ENCODE data around the gene GNPDA1.
"Not testable (repeated sequence)": the region's sequence is repeated elsewhere in the genome, so short reads cannot be mapped to it uniquely, and the experiment has no call there.

Gene GNPDA1

GRCh38 chr5:142012792-142013388 is at the start of gene GNPDA1:
GNPDA1 (minus strand) TSS chr5:142013027; CDS start chr5:142012035, 992 bp downstream.
- peak; percentile 34 for DNase-seq

GRCh38 chr5:142059304-142059940 is 46.6 kb upstream of the GNPDA1 start:
- DNase-seq, result peak; percentile 22

GRCh38 chr5:142057697-142058056 is 44.9 kb upstream of the GNPDA1 start:
- no peak for DNase-seq

- DNase-seq, result no peak
Observed at GRCh38 chr5:142056816-142057696, 44.2 kb upstream of the GNPDA1 start.

GRCh38 chr5:142055301-142055700 is 42.5 kb upstream of the GNPDA1 start:
- DNase-seq, result no peak

GRCh38 chr5:142053426-142054151 is 40.8 kb upstream of the GNPDA1 start:
- DNase-seq, result no peak

- not testable (repeated sequence) for DNase-seq
Observed at GRCh38 chr5:142052026-142052425, 39.2 kb upstream of the GNPDA1 start.

- no peak for DNase-seq
Observed at GRCh38 chr5:142048272-142048671, 35.4 kb upstream of the GNPDA1 start.

GRCh38 chr5:142046191-142046590 is 33.4 kb upstream of the GNPDA1 start:
- no peak for DNase-seq

GRCh38 chr5:142040881-142041280 is 28.1 kb upstream of the GNPDA1 start:
- DNase-seq, result not testable (repeated sequence)

GRCh38 chr5:142040285-142040684 is 27.5 kb upstream of the GNPDA1 start:
- DNase-seq, result no peak

GRCh38 chr5:142038735-142039134 is 25.9 kb upstream of the GNPDA1 start:
- no peak for DNase-seq

GRCh38 chr5:142037599-142037998 is 24.8 kb upstream of the GNPDA1 start:
- not testable (repeated sequence) for DNase-seq

- DNase-seq, result no peak
Observed at GRCh38 chr5:142036918-142037317, 24.1 kb upstream of the GNPDA1 start.

- no peak for DNase-seq
Observed at GRCh38 chr5:142034994-142035393, 22.2 kb upstream of the GNPDA1 start.

- DNase-seq, result not testable (repeated sequence)
Observed at GRCh38 chr5:142033632-142034567, 21.1 kb upstream of the GNPDA1 start.

GRCh38 chr5:142032747-142033631 is 20.2 kb upstream of the GNPDA1 start:
- no peak for DNase-seq

GRCh38 chr5:142032150-142032549 is 19.3 kb upstream of the GNPDA1 start:
- DNase-seq, result no peak

GRCh38 chr5:142025637-142026036 is 12.8 kb upstream of the GNPDA1 start:
- no peak for DNase-seq

- peak; percentile 98 for DNase-seq
Observed at GRCh38 chr5:142024771-142025304, 12.0 kb upstream of the GNPDA1 start.

- no peak for DNase-seq
Observed at GRCh38 chr5:142023836-142024235, 11.0 kb upstream of the GNPDA1 start.
